HEK293 (cell line): ENCODE results near the gene POLR2L.

Experiments
- CTCF ChIA-PET: fragments of 350-600 bp; formaldehyde crosslinking; extraction: SDS; loops from one replicate; lab custom pipeline; 2021; ENCODE audit warnings: antibody characterized with exemption; lab: Yijun Ruan, JAX
- POLR2A ChIA-PET: fragments of 300-600 bp; formaldehyde crosslinking; extraction: SDS; loops from one replicate; lab custom pipeline; 2020; ENCODE audit warnings: antibody characterized with exemption, inconsistent platforms; lab: Yijun Ruan, JAX
- H3K27ac ChIP-seq: fragments of 200-500 bp; sonication (Bioruptor generic); 2 replicates; pipeline ENCODE4 v1.5.1; 2014; ENCODE audit warnings: low read depth, low read length, control low read depth, inconsistent platforms; ENCODE audit errors: extremely low read depth
- H3K36me3 ChIP-seq, 2 experiments: fragments of 200-500 bp in 1 of 2; sonication (Bioruptor generic) in 1 of 2; 1 replicate in 1 of 2; 2 replicates in 1 of 2; pipeline ENCODE4 v1.5.1; 2014 to 2017; ENCODE audit warnings: inconsistent platforms in 2 of 2, low read length in 2 of 2; ENCODE audit not compliant: control insufficient read depth in 2 of 2, insufficient read depth in 1 of 2
- H3K4me1 ChIP-seq: fragments of 200-500 bp; sonication (Bioruptor generic); 2 replicates; pipeline ENCODE4 v1.5.1; 2014; ENCODE audit warnings: mild to moderate bottlenecking, low read length, inconsistent platforms; ENCODE audit not compliant: control insufficient read depth, insufficient read depth
- H3K4me3 ChIP-seq: 2 replicates; pipeline ENCODE4 v1.5.1; 2011; ENCODE audit warnings: low read depth, mild to moderate bottlenecking, control low read depth, low read length, moderate library complexity
- H3K9me3 ChIP-seq: fragments of 200-500 bp; sonication (Bioruptor generic); 2 replicates; pipeline ENCODE4 v1.5.1; 2014; ENCODE audit warnings: low read depth, low read length, inconsistent platforms; ENCODE audit not compliant: control insufficient read depth, insufficient read depth
- GFI1B ChIP-seq: fragments of 450-650 bp; formaldehyde crosslinking; IDR thresholded peaks from 2 replicates; pipeline ENCODE4 v1.5.1; 2016; ENCODE audit warnings: missing biosample characterization, missing genetic modification characterization
- KLF1 ChIP-seq: fragments of 450-650 bp; formaldehyde crosslinking; IDR thresholded peaks from 2 replicates; pipeline ENCODE4 v1.5.1; 2016; ENCODE audit warnings: missing biosample characterization, missing genetic modification characterization
- KLF8 ChIP-seq: fragments of 450-650 bp; formaldehyde crosslinking; IDR thresholded peaks from 2 replicates; pipeline ENCODE4 v1.5.1; 2016; ENCODE audit warnings: missing biosample characterization, missing genetic modification characterization
- PRDM2 ChIP-seq: fragments of 450-650 bp; formaldehyde crosslinking; IDR thresholded peaks from 2 replicates; pipeline ENCODE4 v1.5.1; 2016; ENCODE audit warnings: missing biosample characterization, missing genetic modification characterization, borderline replicate concordance
- ZBTB10 ChIP-seq: fragments of 450-650 bp; formaldehyde crosslinking; IDR thresholded peaks from 2 replicates; pipeline ENCODE4 v1.5.1; 2016; ENCODE audit warnings: missing biosample characterization, missing genetic modification characterization
- ZBTB26 ChIP-seq: fragments of 450-650 bp; formaldehyde crosslinking; optimal IDR thresholded peaks from 2 replicates; pipeline ENCODE3; 2016; ENCODE audit warnings: missing biosample characterization, mild to moderate bottlenecking, missing genetic modification characterization
- ZFP69B ChIP-seq: fragments of 450-650 bp; formaldehyde crosslinking; IDR thresholded peaks from 2 replicates; pipeline ENCODE4 v1.5.1; 2016; ENCODE audit warnings: missing biosample characterization, missing genetic modification characterization
- ZNF335 ChIP-seq: fragments of 450-650 bp; formaldehyde crosslinking; conservative IDR thresholded peaks from 2 replicates; pipeline ENCODE4 v1.5.1; 2016; ENCODE audit warnings: missing biosample characterization, missing genetic modification characterization
- ZNF404 ChIP-seq: fragments of 450-650 bp; formaldehyde crosslinking; IDR thresholded peaks from 2 replicates; pipeline ENCODE4 v1.5.1; 2017; ENCODE audit warnings: missing biosample characterization, missing genetic modification characterization
- ZNF488 ChIP-seq: fragments of 450-650 bp; formaldehyde crosslinking; IDR thresholded peaks from 2 replicates; pipeline ENCODE4 v1.5.1; 2016; ENCODE audit warnings: missing biosample characterization, missing genetic modification characterization
- ZNF621 ChIP-seq: fragments of 450-650 bp; formaldehyde crosslinking; IDR thresholded peaks from 2 replicates; pipeline ENCODE4 v1.5.1; 2017; ENCODE audit warnings: missing biosample characterization, missing genetic modification characterization
- ZNF623 ChIP-seq: fragments of 450-650 bp; formaldehyde crosslinking; IDR thresholded peaks from 2 replicates; pipeline ENCODE4 v1.5.1; 2016; ENCODE audit warnings: missing biosample characterization, missing genetic modification characterization
- ZXDB ChIP-seq: fragments of 450-650 bp; formaldehyde crosslinking; IDR thresholded peaks from 2 replicates; pipeline ENCODE4 v1.5.1; 2016; ENCODE audit warnings: missing biosample characterization, missing genetic modification characterization

Gene POLR2L

GRCh38 chr11:849951-850774, 7.8 kb upstream of the POLR2L start:
- TF ChIP-seq ZNF488 (tag by site-specific recombination): no peak
- no peak for TF ChIP-seq GFI1B (tag by site-specific recombination)
- no peak for TF ChIP-seq ZNF404
- TF ChIP-seq KLF1: peak; percentile 34; the same call in 1 of the 2 replicates
- no peak for TF ChIP-seq PRDM2
- CTCF ChIA-PET: no interaction called here
- Histone ChIP-seq H3K36me3 (no peaks in the 10 kb centered on the region), H3K4me3 (peak overlapping the region; percentile 34), H3K4me1 (0 out of 2 replicates have a peak, but pooled peaks cover 2% of the 10 kb centered on the region), H3K9me3 (no peaks in the 10 kb centered on the region), H3K27ac (no peak overlapping the region)
- POLR2A ChIA-PET: no interaction called here

- CTCF ChIA-PET: interaction anchor here (0.7 to 1.8 kb wide), 7 partner anchors 8 to 202 kb away, joined by 3 to 10 read pairs (median 3); no protein-coding TSS in a partner anchor
Observed at GRCh38 chr11:849104-849824, 6.9 kb upstream of the POLR2L start.

More at GRCh38 chr11:849104-849824, 6.9 kb upstream of the POLR2L start:
- Histone ChIP-seq H3K36me3 (no peaks in the 10 kb centered on the region), H3K4me3 (peak overlapping the region; percentile 34), H3K27ac (no peak overlapping the region), H3K4me1 (0 out of 2 replicates have a peak, but pooled peaks cover 6% of the 10 kb centered on the region), H3K9me3 (no peaks in the 10 kb centered on the region)
- POLR2A ChIA-PET: interaction anchor here (1.1 kb wide), 1 partner anchor 46 kb away, joined by 3 read pairs; no protein-coding TSS in a partner anchor
- TF ChIP-seq ZNF621 (tag by site-specific recombination): no peak
- TF ChIP-seq ZNF623: no peak
- TF ChIP-seq ZBTB26 (tag by site-specific recombination): peak; percentile 25
- TF ChIP-seq ZXDB (tag by site-specific recombination): 0 out of 2 replicates have a peak, but pooled peaks have one; percentile 14
- 0 out of 2 replicates have a peak, but pooled peaks have one; percentile 18 for TF ChIP-seq KLF8 (tag by site-specific recombination)
- TF ChIP-seq ZNF335 (tag by site-specific recombination): peak; percentile 54
- 0 out of 2 replicates have a peak, but pooled peaks have one; percentile 30 for TF ChIP-seq ZBTB10
- TF ChIP-seq ZFP69B (tag by site-specific recombination): 0 out of 2 replicates have a peak, but pooled peaks have one; percentile 12
